CD4-positive, alpha-beta T cell (primary cell): ENCODE data around the gene F10. TPM values are rescaled to one million over a fixed set of nuclear protein-coding genes. Genes with fewer than 3 reads are reported as not detected.

Experiments
- ATAC-seq: fragments of 200-7000 bp; cut with Tn5 transposase; one replicate; pipeline ENCODE4 v1.10.0; 2022; ENCODE audit warnings: mild to moderate bottlenecking; ENCODE audit not compliant: poor library complexity
- CTCF ChIA-PET: fragments of 350-600 bp; sonication (Branson Sonifier 250); formaldehyde crosslinking; loops from one replicate; lab custom pipeline; 2021; ENCODE audit warnings: antibody characterized with exemption, inconsistent platforms; lab: Charles Lee
- POLR2A ChIA-PET: fragments of 350-600 bp; sonication (Branson Sonifier 250); formaldehyde crosslinking; loops from one replicate; lab custom pipeline; 2021; ENCODE audit warnings: antibody characterized with exemption, inconsistent platforms; lab: Charles Lee
- DNase-seq, 14 experiments: peaks; one replicate each; pipeline ENCODE4 v3.0.0-alpha.2; 2013 to 2020; ENCODE audit warnings: mixed read lengths in 2 of 14
- H3K27ac ChIP-seq, 2 donors: one replicate each; pipeline versions ENCODE4 v1.5.1 to v1.7.0; 2013; ENCODE audit warnings: low read length in 2 of 2, low read depth in 1 of 2, mild to moderate bottlenecking in 1 of 2
- H3K27me3 ChIP-seq, 2 experiments: 1 replicate in 1 of 2; 2 replicates in 1 of 2; pipeline versions ENCODE4 v1.6.1 to v1.7.0; 2013; ENCODE audit warnings: low read length in 2 of 2, control low read depth in 1 of 2, mild to moderate bottlenecking in 1 of 2, moderate library complexity in 1 of 2; ENCODE audit not compliant: insufficient read depth in 2 of 2, control insufficient read depth in 1 of 2
- H3K36me3 ChIP-seq: one replicate; pipeline ENCODE4 v1.6.1; 2013; ENCODE audit warnings: low read length, control low read depth; ENCODE audit not compliant: insufficient read depth
- H3K4me1 ChIP-seq: one replicate; pipeline ENCODE4 v1.6.1; 2013; ENCODE audit warnings: low read length, control low read depth; ENCODE audit not compliant: insufficient read depth
- H3K4me3 ChIP-seq: one replicate; pipeline ENCODE4 v1.5.1; 2013; ENCODE audit warnings: mild to moderate bottlenecking, low read length, moderate library complexity
- H3K9me3 ChIP-seq, 2 experiments: 1 replicate in 1 of 2; 2 replicates in 1 of 2; pipeline versions ENCODE4 v1.6.1 to v1.7.0; 2013; ENCODE audit warnings: low read length in 2 of 2, mild to moderate bottlenecking in 2 of 2, control low read depth in 1 of 2, moderate library complexity in 1 of 2; ENCODE audit not compliant: control insufficient read depth in 1 of 2, insufficient read depth in 1 of 2
- H3K27ac Mint-ChIP-seq: one replicate; pipeline ENCODE4 v1.8.0; 2020; ENCODE audit warnings: mixed read lengths
- H3K27me3 Mint-ChIP-seq: one replicate; pipeline ENCODE4 v1.8.0; 2021; ENCODE audit warnings: mixed read lengths
- H3K36me3 Mint-ChIP-seq: one replicate; pipeline ENCODE4 v1.8.0; 2021; ENCODE audit warnings: low read depth, mixed read lengths
- H3K4me1 Mint-ChIP-seq: one replicate; pipeline ENCODE4 v1.8.0; 2021; ENCODE audit warnings: low read depth, mixed read lengths
- H3K4me3 Mint-ChIP-seq: one replicate; pipeline ENCODE4 v1.8.0; 2020; ENCODE audit warnings: mild to moderate bottlenecking, mixed read lengths
- H3K9me3 Mint-ChIP-seq: one replicate; pipeline ENCODE4 v1.8.0; 2020; ENCODE audit warnings: mixed read lengths
- intact Hi-C, 2 experiments: fragments of 100-400 bp; cut with DNase I in 1 of 2; cut with micrococcal nuclease in 1 of 2; formaldehyde crosslinking; loops; one replicate each; pipeline versions ENCODE4 v1.15.1 to v1.9.0; 2023 to 2025; cut with DNase I, micrococcal nuclease
- total RNA-seq, 174 experiments: library from RNA in 2 of 174; stranded (reverse) in 2 of 174; gene quantifications; one replicate each; pipeline ENCODE4 v1.2.3 and lab custom pipeline; 2021 to 2026
- TF ChIP-seq, protein P1 (sequence below): fragments of 200-600 bp; IDR thresholded peaks from one replicate; pipeline ENCODE4 v1.8.0; 2022; ENCODE audit warnings: antibody characterized with exemption, mild to moderate bottlenecking

Gene F10
- total RNA-seq, 2 experiments from 2014 or later, result not detected

DNA sequence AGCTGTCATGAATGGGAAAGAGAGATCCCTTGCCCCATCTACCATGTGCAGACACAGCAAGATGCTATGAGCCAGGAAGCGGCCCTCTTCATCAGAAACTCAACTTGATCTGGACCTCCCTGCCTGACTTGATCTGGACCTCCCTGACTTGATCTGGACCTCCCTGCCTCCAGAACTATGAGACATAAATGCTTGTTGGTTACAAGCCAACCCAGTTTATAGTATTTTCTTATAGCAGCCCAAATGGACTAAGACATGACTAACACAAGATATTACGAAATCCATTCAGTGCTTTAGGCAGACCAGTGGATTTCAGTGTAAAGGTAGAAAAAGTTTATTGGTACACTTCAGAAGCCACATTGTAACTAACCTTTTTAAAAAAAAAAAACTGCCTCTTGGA, 70.3 kb downstream of the F10 start:
- no peak for ATAC-seq
- Histone ChIP-seq H3K27ac (no peak overlapping the region), H3K4me3 (no peak overlapping the region), H3K4me1 (no peaks in the 10 kb centered on the region), H3K9me3 (no peaks in the 10 kb centered on the region), H3K36me3 (peaks cover 86% of the 10 kb centered on the region), H3K27me3 (no peaks in the 10 kb centered on the region)
- Mint-ChIP-seq H3K27ac (no peak overlapping the region), H3K4me1 (peaks cover under 1% of the 10 kb centered on the region), H3K27me3 (no peaks in the 10 kb centered on the region), H3K9me3 (no peaks in the 10 kb centered on the region), H3K36me3 (peaks cover 94% of the 10 kb centered on the region), H3K4me3 (no peak overlapping the region)
- TF ChIP-seq, protein P1, sequence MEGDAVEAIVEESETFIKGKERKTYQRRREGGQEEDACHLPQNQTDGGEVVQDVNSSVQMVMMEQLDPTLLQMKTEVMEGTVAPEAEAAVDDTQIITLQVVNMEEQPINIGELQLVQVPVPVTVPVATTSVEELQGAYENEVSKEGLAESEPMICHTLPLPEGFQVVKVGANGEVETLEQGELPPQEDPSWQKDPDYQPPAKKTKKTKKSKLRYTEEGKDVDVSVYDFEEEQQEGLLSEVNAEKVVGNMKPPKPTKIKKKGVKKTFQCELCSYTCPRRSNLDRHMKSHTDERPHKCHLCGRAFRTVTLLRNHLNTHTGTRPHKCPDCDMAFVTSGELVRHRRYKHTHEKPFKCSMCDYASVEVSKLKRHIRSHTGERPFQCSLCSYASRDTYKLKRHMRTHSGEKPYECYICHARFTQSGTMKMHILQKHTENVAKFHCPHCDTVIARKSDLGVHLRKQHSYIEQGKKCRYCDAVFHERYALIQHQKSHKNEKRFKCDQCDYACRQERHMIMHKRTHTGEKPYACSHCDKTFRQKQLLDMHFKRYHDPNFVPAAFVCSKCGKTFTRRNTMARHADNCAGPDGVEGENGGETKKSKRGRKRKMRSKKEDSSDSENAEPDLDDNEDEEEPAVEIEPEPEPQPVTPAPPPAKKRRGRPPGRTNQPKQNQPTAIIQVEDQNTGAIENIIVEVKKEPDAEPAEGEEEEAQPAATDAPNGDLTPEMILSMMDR, result no peak
- intact Hi-C loops, result no loop called here
- DNase-seq, result no peak
- ChIA-PET POLR2A (no interaction called here), CTCF (no interaction called here)

- Mint-ChIP-seq H3K4me3 (no peak overlapping the region), H3K27me3 (no peaks in the 10 kb centered on the region), H3K9me3 (no peaks in the 10 kb centered on the region), H3K4me1 (no peaks in the 10 kb centered on the region), H3K27ac (no peak overlapping the region), H3K36me3 (peaks cover 94% of the 10 kb centered on the region)
- Histone ChIP-seq H3K4me3 (no peak overlapping the region), H3K27me3 (no peaks in the 10 kb centered on the region), H3K36me3 (peaks cover 88% of the 10 kb centered on the region), H3K27ac (no peak overlapping the region), H3K9me3 (no peaks in the 10 kb centered on the region), H3K4me1 (no peaks in the 10 kb centered on the region)
- ATAC-seq, result no peak
- intact Hi-C loops, result no loop called here
- no peak for DNase-seq
- TF ChIP-seq, protein P1, result no peak
- ChIA-PET POLR2A (interaction anchor here (0.8 kb wide), 1 partner anchor 13 kb away, joined by 3 read pairs; the partner anchor contains the start of gene PCID2), CTCF (no interaction called here)
These were observed 72.8 kb downstream of the F10 start for GRCh38 chr13:113195360-113195759.

- Mint-ChIP-seq H3K4me1 (peaks cover 8% of the 10 kb centered on the region), H3K4me3 (no peak overlapping the region), H3K27me3 (no peaks in the 10 kb centered on the region), H3K9me3 (no peaks in the 10 kb centered on the region), H3K36me3 (peaks cover 85% of the 10 kb centered on the region), H3K27ac (no peak overlapping the region)
- Histone ChIP-seq H3K27me3 (no peaks in the 10 kb centered on the region), H3K4me1 (peaks cover 4% of the 10 kb centered on the region), H3K27ac (no peak overlapping the region), H3K36me3 (peaks cover 77% of the 10 kb centered on the region), H3K9me3 (no peaks in the 10 kb centered on the region), H3K4me3 (no peak overlapping the region)
- ChIA-PET CTCF (no interaction called here), POLR2A (interaction anchor here (1.2 kb wide), 1 partner anchor 12 kb away, joined by 4 read pairs; the partner anchor contains the start of gene CUL4A)
- DNase-seq (no peak), ATAC-seq (no peak)
- TF ChIP-seq, protein P1, result no peak
- intact Hi-C loops, result no loop called here
These were observed 74.6 kb downstream of the F10 start for GRCh38 chr13:113196970-113197737.

Other genes starting within 250 kb of the F10 start
- 10 to 100 TPM; 13.0 to 13.5 TPM for gene MCF2L, start 153.6 kb upstream of the F10 start, total RNA-seq
- not detected for gene F7, start 17.0 kb upstream of the F10 start, total RNA-seq
- gene PROZ, start 35.8 kb downstream of the F10 start, total RNA-seq, result not detected
- gene PCID2, start 85.9 kb downstream of the F10 start, total RNA-seq, result 10 to 100 TPM; 33.6 to 33.7 TPM
- 10 to 100 TPM; 54.6 to 56.6 TPM for gene CUL4A, start 86.8 kb downstream of the F10 start, total RNA-seq
- gene LAMP1, start 174.4 kb downstream of the F10 start, total RNA-seq, result 10 to 100 TPM; 72.2 to 80.7 TPM
- under 1 TPM; 0.67 to 0.82 TPM for gene GRTP1, start 241.3 kb downstream of the F10 start, total RNA-seq